ENCODE data around the gene DYNC1I1. TPM values are rescaled to one million over a fixed set of nuclear protein-coding genes. Genes with fewer than 3 reads are reported as not detected.

DYNC1I1 gene
- total and polyA plus RNA-seq, 2 experiments from 2014 or later: 1.4 to 4.1 TPM

DNA sequence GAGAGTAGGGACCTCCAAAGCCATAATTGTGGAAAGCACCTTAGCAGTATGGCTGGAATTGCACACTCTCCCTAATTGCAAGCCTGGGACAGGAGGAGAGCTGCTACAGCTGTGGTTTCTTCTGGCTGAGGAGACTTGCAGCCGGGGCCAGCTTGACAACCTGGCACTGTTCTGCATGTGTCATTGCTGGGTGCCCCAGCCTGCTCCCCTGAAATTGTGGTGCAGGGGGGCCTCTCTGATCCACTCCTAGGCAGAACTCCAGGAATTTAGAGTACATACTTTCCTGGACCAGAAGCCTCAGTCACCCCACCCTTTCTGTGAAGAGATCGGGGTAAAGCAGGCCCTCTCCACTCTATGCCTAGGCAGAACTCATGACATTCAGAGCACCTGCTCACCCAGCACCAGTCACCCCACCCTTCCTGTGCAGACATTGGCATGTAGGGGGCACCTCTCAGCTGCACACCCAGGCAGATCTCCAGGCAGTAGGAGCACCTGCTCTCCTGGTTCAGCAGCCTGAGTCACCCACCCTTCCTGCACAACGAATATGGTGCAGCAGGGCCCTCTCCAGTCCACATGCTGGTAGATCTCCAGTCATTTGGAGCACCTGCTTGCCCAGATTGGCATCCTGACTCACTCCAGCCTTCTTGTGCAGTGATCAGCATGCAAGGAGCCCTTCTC, 34.4 kb upstream of the DYNC1I1 start (continued):
- no peak for TF ChIP-seq EZH2 (IDR thresholded peaks at IDR 0.05; ENCODE audit: low read depth, unreplicated experiment)
- TF ChIP-seq, protein P1, sequence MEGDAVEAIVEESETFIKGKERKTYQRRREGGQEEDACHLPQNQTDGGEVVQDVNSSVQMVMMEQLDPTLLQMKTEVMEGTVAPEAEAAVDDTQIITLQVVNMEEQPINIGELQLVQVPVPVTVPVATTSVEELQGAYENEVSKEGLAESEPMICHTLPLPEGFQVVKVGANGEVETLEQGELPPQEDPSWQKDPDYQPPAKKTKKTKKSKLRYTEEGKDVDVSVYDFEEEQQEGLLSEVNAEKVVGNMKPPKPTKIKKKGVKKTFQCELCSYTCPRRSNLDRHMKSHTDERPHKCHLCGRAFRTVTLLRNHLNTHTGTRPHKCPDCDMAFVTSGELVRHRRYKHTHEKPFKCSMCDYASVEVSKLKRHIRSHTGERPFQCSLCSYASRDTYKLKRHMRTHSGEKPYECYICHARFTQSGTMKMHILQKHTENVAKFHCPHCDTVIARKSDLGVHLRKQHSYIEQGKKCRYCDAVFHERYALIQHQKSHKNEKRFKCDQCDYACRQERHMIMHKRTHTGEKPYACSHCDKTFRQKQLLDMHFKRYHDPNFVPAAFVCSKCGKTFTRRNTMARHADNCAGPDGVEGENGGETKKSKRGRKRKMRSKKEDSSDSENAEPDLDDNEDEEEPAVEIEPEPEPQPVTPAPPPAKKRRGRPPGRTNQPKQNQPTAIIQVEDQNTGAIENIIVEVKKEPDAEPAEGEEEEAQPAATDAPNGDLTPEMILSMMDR (conservative IDR thresholded peaks at IDR 0.05; ENCODE audit: low read depth in 2 of 2): no peak

DNA sequence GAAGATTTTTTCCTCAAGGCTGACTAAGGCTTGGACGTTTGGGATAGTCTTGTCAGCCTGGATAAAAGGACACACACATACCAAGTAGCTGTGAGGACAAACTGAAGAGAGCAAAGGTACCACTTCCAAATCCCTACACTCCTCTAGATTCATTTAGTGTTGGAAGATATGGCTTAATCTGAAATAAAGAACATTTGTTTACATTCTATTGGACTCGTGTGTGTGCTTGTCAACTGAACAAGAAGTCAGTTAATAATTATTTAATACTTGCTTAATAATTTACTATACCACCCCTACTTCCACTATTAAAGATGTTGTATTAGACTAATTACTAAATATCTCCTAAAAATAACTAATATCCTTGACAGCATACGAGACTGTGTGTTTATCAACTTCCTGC, 23.3 kb upstream of the DYNC1I1 start:
- no peaks in the 10 kb centered on the region for H3K36me3 ChIP-seq (ENCODE audit: insufficient read depth)
- H3K27me3 ChIP-seq (ENCODE audit: insufficient read depth): no peaks in the 10 kb centered on the region
- H3K27me3 Mint-ChIP-seq (ENCODE audit: insufficient read depth, low read depth, poor library complexity): peaks cover 7% of the 10 kb centered on the region
- H3K4me1 Mint-ChIP-seq: no peaks in the 10 kb centered on the region
- no peaks in the 10 kb centered on the region for H4K20me1 ChIP-seq (replicated peaks; ENCODE audit: insufficient read depth)
- H3K27ac Mint-ChIP-seq: no peak overlapping the region
- H3K4me3 Mint-ChIP-seq: no peak overlapping the region
- DNase-seq (ENCODE audit: low spot score): no peak
- H3F3A ChIP-seq (replicated peaks; ENCODE audit: low read depth): no peaks in the 10 kb centered on the region
- H3K36me3 Mint-ChIP-seq (ENCODE audit: low read depth): no peaks in the 10 kb centered on the region
- H3K79me2 ChIP-seq (replicated peaks; ENCODE audit: insufficient read depth): no peaks in the 10 kb centered on the region
- no peaks in the 10 kb centered on the region for H3K9me3 Mint-ChIP-seq
- ATAC-seq: no peak
- no peak overlapping the region for H3K4me3 ChIP-seq
- H3K4me1 ChIP-seq (ENCODE audit: insufficient read depth): no peaks in the 10 kb centered on the region
- no peak overlapping the region for H3K4me2 ChIP-seq
- H3K9me2 ChIP-seq (ENCODE audit: insufficient read depth): no peaks in the 10 kb centered on the region
- no peak overlapping the region for H2AFZ ChIP-seq
- no peak overlapping the region for H3K27ac ChIP-seq (ENCODE audit: low read depth)
- no peak for TF ChIP-seq REST (IDR thresholded peaks at IDR 0.05; ENCODE audit: unreplicated experiment)
- TF ChIP-seq STAT1 (IDR thresholded peaks at IDR 0.05; ENCODE audit: unreplicated experiment): no peak
- no peak for TF ChIP-seq CREB1 (CRISPR knock-in tag; IDR thresholded peaks at IDR 0.05; ENCODE audit: low read depth)
- no peak for TF ChIP-seq EZH2phosphoT487 (IDR thresholded peaks at IDR 0.05; ENCODE audit: unreplicated experiment)
- TF ChIP-seq POLR2AphosphoS5 (IDR thresholded peaks at IDR 0.05; ENCODE audit: low read depth): no peak
- TF ChIP-seq ZNF462 (CRISPR knock-in tag; IDR thresholded peaks at IDR 0.05): no peak
- TF ChIP-seq, protein P1 (conservative IDR thresholded peaks at IDR 0.05; ENCODE audit: low read depth in 2 of 2): no peak
- TF ChIP-seq NANOG (IDR thresholded peaks at IDR 0.05; ENCODE audit: borderline replicate concordance): no peak
- TF ChIP-seq ZNF331 (CRISPR knock-in tag; IDR thresholded peaks at IDR 0.05; ENCODE audit: low read depth): no peak
- no peak for TF ChIP-seq ZNF114 (CRISPR knock-in tag; IDR thresholded peaks at IDR 0.05)
- TF ChIP-seq EZH2 (IDR thresholded peaks at IDR 0.05; ENCODE audit: low read depth, unreplicated experiment): no peak

All from GM23338 (cell line).